ENCODE results near the gene RASA3.

RASA3 gene

DNA sequence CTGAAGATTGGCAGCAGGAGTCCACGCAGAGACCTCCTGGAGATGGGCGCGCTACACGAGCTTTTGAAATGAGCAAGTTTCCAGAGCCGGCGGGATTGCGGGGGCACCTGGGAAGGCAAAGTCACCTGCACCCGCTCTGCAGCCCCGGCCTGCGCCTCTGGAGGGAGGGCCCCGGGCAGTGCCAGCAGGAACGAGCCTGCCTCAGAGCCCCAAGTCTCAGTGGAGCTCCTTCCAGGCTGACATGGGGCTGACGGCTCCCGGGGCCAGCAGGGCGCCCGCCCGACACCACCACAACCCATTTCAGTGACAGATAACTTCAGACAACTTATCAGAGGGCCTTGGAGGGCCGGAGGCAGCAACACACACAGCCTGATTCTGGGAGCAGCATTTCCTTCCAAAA, 45.0 kb downstream of the RASA3 start:
- Histone ChIP-seq H3K4me3 (replicated peaks; ENCODE audit: insufficient read depth, low read length) (no peak overlapping the region), H3K27ac (replicated peaks) (no peak overlapping the region), H3K27me3 (ENCODE audit: insufficient read depth, poor library complexity, severe bottlenecking) (no peaks in the 10 kb centered on the region)
- TF ChIP-seq POLR2AphosphoS5 (IDR thresholded peaks at IDR 0.05; ENCODE audit: low read depth) (no peak), SPI1 (IDR thresholded peaks at IDR 0.05; ENCODE audit: borderline replicate concordance, low read depth) (no peak), REST (IDR thresholded peaks at IDR 0.05; ENCODE audit: insufficient replicate concordance, low read depth) (no peak), CTCF (IDR thresholded peaks at IDR 0.05; ENCODE audit: insufficient read depth, low read length) (no peak)
- no peak for DNase-seq (ENCODE audit: low read depth in 1 of 2, low spot score in 1 of 2)

- Histone ChIP-seq H3K27me3 (ENCODE audit: insufficient read depth, poor library complexity, severe bottlenecking) (no peaks in the 10 kb centered on the region), H3K27ac (replicated peaks) (no peak overlapping the region), H3K4me3 (replicated peaks; ENCODE audit: insufficient read depth, low read length) (no peak overlapping the region)
- no peak for DNase-seq (ENCODE audit: low read depth in 1 of 2, low spot score in 1 of 2)
- TF ChIP-seq SPI1 (IDR thresholded peaks at IDR 0.05; ENCODE audit: borderline replicate concordance, low read depth) = no peak
- no peak for TF ChIP-seq GABPA (IDR thresholded peaks at IDR 0.05; ENCODE audit: low read depth)
- no peak for TF ChIP-seq CTCF (IDR thresholded peaks at IDR 0.05; ENCODE audit: insufficient read depth, low read length)
Measured at GRCh38 chr13:114082849-114083645, 49.4 kb downstream of the RASA3 start.

DNA sequence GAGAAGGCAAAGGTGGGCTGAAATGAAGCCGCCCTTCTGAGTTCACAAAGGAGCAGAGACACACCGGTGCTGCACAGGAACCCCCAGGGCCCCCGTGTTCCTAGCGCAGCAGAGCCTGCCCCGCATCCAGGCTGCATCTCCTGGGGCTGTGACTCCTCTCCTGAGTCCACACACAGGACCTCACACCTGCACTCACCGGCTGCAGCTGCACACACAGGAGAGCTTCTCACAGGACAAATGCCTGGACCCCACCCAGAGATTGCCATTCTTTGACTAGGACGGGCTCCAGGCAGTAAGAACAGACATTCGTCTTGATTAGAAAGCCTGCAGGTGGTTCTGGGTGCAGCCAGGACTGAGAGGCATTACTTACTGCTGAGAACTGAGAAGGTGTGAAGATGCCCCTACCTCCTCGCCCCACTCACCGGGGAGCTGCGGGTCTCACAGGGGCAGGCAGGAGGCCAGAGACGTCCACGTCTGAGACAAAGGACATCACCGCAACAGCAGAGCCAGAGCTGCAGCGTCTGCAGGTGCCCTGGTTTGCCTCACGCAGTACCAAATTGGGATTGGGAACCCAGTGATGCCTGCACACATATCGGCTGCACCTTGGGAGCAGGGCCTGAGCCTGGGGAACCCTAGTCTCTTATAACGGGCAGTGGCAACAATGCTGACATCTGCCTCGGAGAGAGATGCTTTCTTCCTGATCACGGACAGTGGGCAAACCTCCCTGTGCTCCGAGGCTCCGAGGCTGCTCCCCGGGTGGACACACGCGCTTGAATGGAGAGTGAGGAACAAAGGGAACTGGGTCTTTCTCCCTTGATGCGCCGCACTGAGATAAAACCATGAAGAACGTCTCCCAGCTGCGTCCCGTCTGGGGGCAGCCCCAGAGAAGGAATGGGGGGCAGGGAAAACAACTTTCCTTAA, 50.4 kb downstream of the RASA3 start:
- H3K27me3 ChIP-seq (ENCODE audit: insufficient read depth, poor library complexity, severe bottlenecking) = no peaks in the 10 kb centered on the region
- TF ChIP-seq CTCF (IDR thresholded peaks at IDR 0.05; ENCODE audit: insufficient read depth, low read length) (no peak), POLR2AphosphoS5 (IDR thresholded peaks at IDR 0.05; ENCODE audit: low read depth) (0 out of 2 replicates have a peak, but pooled peaks have one; percentile 14), SPI1 (IDR thresholded peaks at IDR 0.05; ENCODE audit: borderline replicate concordance, low read depth) (no peak)
- H3K4me3 ChIP-seq (replicated peaks; ENCODE audit: insufficient read depth, low read length) = no peak overlapping the region
- H3K27ac ChIP-seq (replicated peaks) = no peak overlapping the region
- DNase-seq (ENCODE audit: low read depth in 1 of 2, low spot score in 1 of 2) = no peak

DNA sequence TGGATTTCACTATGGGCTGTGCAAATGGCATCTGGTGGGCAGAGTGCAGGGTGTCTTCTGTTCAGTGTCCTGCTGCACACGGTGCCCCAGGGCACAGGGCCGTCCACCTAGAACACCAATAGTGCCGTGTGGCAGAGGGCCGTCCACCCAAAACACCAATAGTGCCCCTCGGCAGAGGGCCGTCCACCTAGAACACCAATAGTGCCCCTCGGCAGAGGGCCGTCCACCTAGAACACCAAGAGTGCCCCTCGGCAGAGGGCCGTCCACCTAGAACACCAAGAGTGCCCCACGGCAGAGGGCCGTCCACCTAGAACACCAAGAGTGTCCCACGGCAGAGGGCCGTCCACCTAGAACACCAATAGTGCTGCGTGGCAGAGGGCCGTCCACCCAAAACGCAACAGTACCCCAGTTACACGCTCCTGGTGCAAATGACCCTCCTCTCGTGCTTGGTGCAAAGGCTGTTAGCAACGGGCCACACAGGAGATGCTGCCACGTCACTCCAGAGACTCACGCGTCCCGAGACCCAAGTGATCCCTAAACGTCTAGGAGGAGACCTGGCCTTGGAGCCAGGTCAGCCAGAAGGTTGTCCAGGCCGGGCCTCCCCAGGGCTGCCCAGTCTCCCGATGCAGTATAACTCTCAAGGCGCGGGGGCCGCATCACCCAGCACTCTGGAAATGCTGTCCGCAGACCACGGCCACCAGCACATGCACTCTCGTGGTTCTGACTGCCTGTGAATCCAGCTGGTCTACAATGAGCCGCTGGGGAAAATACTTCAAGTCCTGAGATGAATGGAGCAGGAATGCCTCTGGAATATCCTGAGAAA, 51.5 kb downstream of the RASA3 start:
- no peak for TF ChIP-seq SPI1 (IDR thresholded peaks at IDR 0.05; ENCODE audit: borderline replicate concordance, low read depth)
- TF ChIP-seq REST (IDR thresholded peaks at IDR 0.05; ENCODE audit: insufficient replicate concordance, low read depth) = no peak
- no peak for TF ChIP-seq CTCF (IDR thresholded peaks at IDR 0.05; ENCODE audit: insufficient read depth, low read length)
- no peak for TF ChIP-seq GABPA (IDR thresholded peaks at IDR 0.05; ENCODE audit: low read depth)
- no peak for TF ChIP-seq POLR2AphosphoS5 (IDR thresholded peaks at IDR 0.05; ENCODE audit: low read depth)
- Histone ChIP-seq H3K27ac (replicated peaks) (no peak overlapping the region), H3K4me3 (replicated peaks; ENCODE audit: insufficient read depth, low read length) (no peak overlapping the region), H3K27me3 (ENCODE audit: insufficient read depth, poor library complexity, severe bottlenecking) (no peaks in the 10 kb centered on the region)
- DNase-seq (ENCODE audit: low read depth in 1 of 2, low spot score in 1 of 2) = no peak
